A673 (cell line): ENCODE results near the gene FBXO10. TPM values are rescaled to one million over a fixed set of nuclear protein-coding genes. Genes with fewer than 3 reads are reported as not detected.
"Not testable (repeated sequence)": the region's sequence is repeated elsewhere in the genome, so short reads cannot be mapped to it uniquely, and the experiment has no call there.

Source experiments
- BruUV-seq: library from RNA; stranded (reverse); fragments of 400-500 nt; replicated peaks from 2 replicates; lab custom pipeline; 2021; lab: Mats Ljungman, UMichigan
- CTCF ChIA-PET: fragments of 300-600 bp; sonication (Branson Sonifier 250); formaldehyde crosslinking; loops from one replicate; lab custom pipeline; 2022; ENCODE audit warnings: antibody characterized with exemption; lab: Charles Lee
- POLR2A ChIA-PET: fragments of 300-600 bp; sonication (Branson Sonifier 250); formaldehyde crosslinking; loops from one replicate; lab custom pipeline; 2022; ENCODE audit warnings: antibody characterized with exemption; ENCODE audit not compliant: low non-redundant PET; lab: Charles Lee
- DNase-seq: peaks from one replicate; pipeline ENCODE4 v3.0.0-alpha.2; 2015; ENCODE audit warnings: low spot score
- H3K27ac ChIP-seq: fragments of 200-600 bp; sonication (generic); 2 replicates; pipeline ENCODE4 v1.5.1; 2016; ENCODE audit warnings: mixed run types, low read depth, mild to moderate bottlenecking, mixed read lengths, antibody characterized with exemption, low read length; ENCODE audit not compliant: poor library complexity, severe bottlenecking
- H3K27me3 ChIP-seq: fragments of 200-600 bp; sonication (generic); replicated peaks from 2 replicates; pipeline ENCODE4 v1.6.1; 2017; ENCODE audit warnings: mixed run types, low read depth, mild to moderate bottlenecking, mixed read lengths, antibody characterized with exemption, low read length; ENCODE audit not compliant: insufficient read depth, poor library complexity
- H3K36me3 ChIP-seq: fragments of 200-600 bp; sonication (generic); 2 replicates; pipeline ENCODE4 v1.6.1; 2016; ENCODE audit warnings: mixed run types, mild to moderate bottlenecking, mixed read lengths, antibody characterized with exemption, low read length; ENCODE audit not compliant: insufficient read depth, poor library complexity, severe bottlenecking
- H3K4me1 ChIP-seq: fragments of 200-600 bp; sonication (generic); 2 replicates; pipeline ENCODE4 v1.6.1; 2017; ENCODE audit warnings: mixed run types, mild to moderate bottlenecking, mixed read lengths, antibody characterized with exemption, low read length; ENCODE audit not compliant: insufficient read depth, poor library complexity, severe bottlenecking
- H3K4me3 ChIP-seq: fragments of 200-600 bp; sonication (generic); 2 replicates; pipeline ENCODE4 v1.5.1; 2016; ENCODE audit warnings: low read depth, mixed run types, mild to moderate bottlenecking, mixed read lengths, low read length; ENCODE audit not compliant: poor library complexity, severe bottlenecking
- H3K9me3 ChIP-seq: fragments of 200-600 bp; sonication (generic); 2 replicates; pipeline ENCODE4 v1.6.1; 2016; ENCODE audit warnings: mixed run types, low read depth, mild to moderate bottlenecking, mixed read lengths, antibody characterized with exemption, low read length; ENCODE audit not compliant: poor library complexity, severe bottlenecking
- CTCF ChIP-seq: fragments of 300-800, 200-600 bp; sonication (generic); conservative IDR thresholded peaks from 2 replicates; pipeline ENCODE4 v1.5.1; 2017; ENCODE audit warnings: low read depth, mild to moderate bottlenecking, antibody characterized with exemption, low read length, moderate library complexity, mixed read lengths
- EZH2 ChIP-seq: fragments of 200-600 bp; sonication (generic); IDR thresholded peaks from 2 replicates; pipeline ENCODE4 v1.6.1; 2017; ENCODE audit warnings: borderline replicate concordance, low read depth, mild to moderate bottlenecking, mixed read lengths, antibody characterized with exemption, low read length; ENCODE audit not compliant: poor library complexity, severe bottlenecking
- intact Hi-C: fragments of 100-400 bp; cut with micrococcal nuclease; formaldehyde crosslinking; loops from one replicate; pipeline ENCODE4 v1.10.0; 2022; ENCODE audit not compliant: unreplicated experiment
- total RNA-seq: library from RNA; stranded (reverse); gene quantifications from 2 replicates; pipeline ENCODE4 v1.2.3, GENCODE V29; 2021

The FBXO10 gene
- total RNA-seq, 1 experiment from 2014 or later = 14.5 TPM

- Histone ChIP-seq H3K36me3 (no peaks in the 10 kb centered on the region), H3K4me1 (peaks cover 28% of the 10 kb centered on the region), H3K27ac (no peak overlapping the region), H3K27me3 (no peaks in the 10 kb centered on the region), H3K4me3 (no peak overlapping the region), H3K9me3 (no peaks in the 10 kb centered on the region)
- no peak for TF ChIP-seq CTCF
- ChIA-PET CTCF (no interaction called here), POLR2A (no interaction called here)
- BruUV-seq = no TSS peak
- no peak for DNase-seq
- intact Hi-C loops = no loop called here
Measured at GRCh38 chr9:37468620-37469019, 107.6 kb downstream of the FBXO10 start.

- CTCF ChIA-PET, POLR2A ChIA-PET, intact Hi-C loops, H3K4me3 ChIP-seq, H3K27me3 ChIP-seq, H3K36me3 ChIP-seq, H3K9me3 ChIP-seq, DNase-seq, BruUV-seq, H3K27ac ChIP-seq: not testable (repeated sequence)
- H3K4me1 ChIP-seq = peaks cover 33% of the 10 kb centered on the region
Measured at GRCh38 chr9:37467530-37467929, 108.7 kb downstream of the FBXO10 start.

GRCh38 chr9:37466037-37466709 lies 110.0 kb downstream of the FBXO10 start:
- intact Hi-C loops = no loop called here
- no peak for TF ChIP-seq CTCF
- TF ChIP-seq EZH2 = no peak
- Histone ChIP-seq H3K27ac (peak overlapping the region; percentile 85), H3K36me3 (no peaks in the 10 kb centered on the region), H3K4me1 (peaks cover 24% of the 10 kb centered on the region), H3K9me3 (no peaks in the 10 kb centered on the region), H3K4me3 (peak overlapping the region; percentile 98), H3K27me3 (no peaks in the 10 kb centered on the region)
- CTCF ChIA-PET = interaction anchor here (0.5 to 0.6 kb wide), 2 partner anchors 16 to 43 kb away, joined by 3 to 7 read pairs; partner anchors contain the start of gene GRHPR
- DNase-seq = peak; percentile 67
- TSS peak; percentile 98 for BruUV-seq
- POLR2A ChIA-PET = interaction anchor here (0.6 kb wide), 1 partner anchor 386 kb away, joined by 4 read pairs; no protein-coding TSS in a partner anchor
